HL-60 (cell line): ENCODE measurements around the gene MS4A18.

Experiments used
- DNase-seq, 2 experiments: peaks; one replicate each; pipeline ENCODE4 v3.0.0-alpha.2; 2010 to 2020; ENCODE audit warnings: low read depth in 1 of 2, low spot score in 1 of 2
- H3K27ac ChIP-seq: fragments of 250-450 bp; sonication (Bioruptor Pico); replicated peaks from 2 replicates; pipeline ENCODE4 v1.5.1; 2020; ENCODE audit warnings: mild to moderate bottlenecking, moderate library complexity
- H3K27me3 ChIP-seq: fragments of 250-450 bp; sonication (Bioruptor Pico); 2 replicates; pipeline ENCODE4 v1.5.1; 2021; ENCODE audit warnings: mild to moderate bottlenecking, moderate library complexity; ENCODE audit not compliant: insufficient read depth, poor library complexity, severe bottlenecking
- H3K4me3 ChIP-seq: replicated peaks from 2 replicates; pipeline ENCODE4 v1.5.1; 2011; ENCODE audit warnings: mild to moderate bottlenecking, control low read depth, low read length; ENCODE audit not compliant: insufficient read depth
- CTCF ChIP-seq: IDR thresholded peaks from one replicate; pipeline ENCODE4 v1.5.1; 2011; ENCODE audit warnings: low read length, control low read depth, inconsistent platforms; ENCODE audit not compliant: insufficient read depth
- GABPA ChIP-seq: IDR thresholded peaks from 2 replicates; pipeline ENCODE4 v1.6.1; 2012; ENCODE audit warnings: low read depth
- POLR2AphosphoS5 ChIP-seq: IDR thresholded peaks from 2 replicates; pipeline ENCODE4 v1.6.1; 2012; ENCODE audit warnings: low read depth
- REST ChIP-seq: IDR thresholded peaks from 2 replicates; pipeline ENCODE4 v1.6.1; 2012; ENCODE audit warnings: low read depth; ENCODE audit not compliant: insufficient replicate concordance
- SPI1 ChIP-seq: IDR thresholded peaks from 2 replicates; pipeline ENCODE4 v1.6.1; 2012; ENCODE audit warnings: low read depth, mild to moderate bottlenecking, borderline replicate concordance

Gene MS4A18

GRCh38 chr11:60700689-60701468, 23.6 kb upstream of the MS4A18 start:
- Histone ChIP-seq H3K27me3 (peaks cover 2% of the 10 kb centered on the region), H3K4me3 (no peak overlapping the region), H3K27ac (no peak overlapping the region)
- TF ChIP-seq GABPA (no peak), SPI1 (no peak), POLR2AphosphoS5 (no peak), REST (no peak), CTCF (no peak)
- no peak for DNase-seq

GRCh38 chr11:60701469-60701818, 23.1 kb upstream of the MS4A18 start:
- H3K27ac ChIP-seq, result no peak overlapping the region
- no peak overlapping the region for H3K4me3 ChIP-seq
- H3K27me3 ChIP-seq, result peaks cover 2% of the 10 kb centered on the region
- TF ChIP-seq GABPA (no peak), REST (no peak)
- no peak for DNase-seq

GRCh38 chr11:60703374-60703773, 21.1 kb upstream of the MS4A18 start:
- Histone ChIP-seq H3K27me3 (no peaks in the 10 kb centered on the region), H3K4me3 (no peak overlapping the region), H3K27ac (no peak overlapping the region)
- TF ChIP-seq REST, result no peak
- no peak for TF ChIP-seq CTCF
- no peak for TF ChIP-seq POLR2AphosphoS5
- no peak for TF ChIP-seq GABPA
- no peak for TF ChIP-seq SPI1
- no peak for DNase-seq
